ENCODE data around the gene P2RY6. TPM values are rescaled to one million over a fixed set of nuclear protein-coding genes. Genes with fewer than 3 reads are reported as not detected.

The P2RY6 gene
- total RNA-seq, 4 donors from 2014 or later = 0.46 to 0.81 TPM; not detected in 2

- no peak for DNase-seq (ENCODE audit: low spot score in 2 of 2)
- no peak overlapping the region for H3K4me3 ChIP-seq (ENCODE audit: low read depth, poor library complexity, severe bottlenecking)
- intact Hi-C loops (cut with DNase I; ENCODE audit: low total_unique reads) = no loop called here
- TF ChIP-seq CTCF (IDR thresholded peaks at IDR 0.05) = no peak
- TF ChIP-seq POLR2A (IDR thresholded peaks at IDR 0.05) = no peak
- WGBS, 2 donors = 89 to 91% methylated on average over 4 of the region's 4 CpGs
Measured at GRCh38 chr11:73241300-73241699, 30.8 kb upstream of the P2RY6 start.

GRCh38 chr11:73242251-73243092 lies 29.7 kb upstream of the P2RY6 start:
- intact Hi-C loops (cut with DNase I; ENCODE audit: low total_unique reads) = loop anchor here (2.0 kb wide), 1 partner anchor 412 kb away; no protein-coding TSS in a partner anchor
- WGBS, 2 donors = 26% methylated on average over 12 of the region's 12 CpGs
- DNase-seq (ENCODE audit: low spot score in 2 of 2) = peak; percentile 38 to 90
- TF ChIP-seq CTCF (IDR thresholded peaks at IDR 0.05) (peak in 1 of 3 donors; percentile 38), POLR2A (IDR thresholded peaks at IDR 0.05) (no peak)
- H3K4me3 ChIP-seq (ENCODE audit: low read depth, poor library complexity, severe bottlenecking) = no peak overlapping the region

GRCh38 chr11:73243093-73243485 lies 29.0 kb upstream of the P2RY6 start:
- no peak for DNase-seq (ENCODE audit: low spot score in 2 of 2)
- no peak overlapping the region for H3K4me3 ChIP-seq (ENCODE audit: low read depth, poor library complexity, severe bottlenecking)
- 66 to 71% methylated on average over 8 of the region's 8 CpGs for WGBS, 2 donors
- intact Hi-C loops (cut with DNase I; ENCODE audit: low total_unique reads) = loop anchor here (2.0 kb wide), 1 partner anchor 412 kb away; no protein-coding TSS in a partner anchor
- TF ChIP-seq CTCF (IDR thresholded peaks at IDR 0.05) (no peak), POLR2A (IDR thresholded peaks at IDR 0.05) (no peak)

GRCh38 chr11:73244589-73245240 lies 27.4 kb upstream of the P2RY6 start:
- intact Hi-C loops (cut with DNase I; ENCODE audit: low total_unique reads) = no loop called here
- 77 to 79% methylated on average over 4 of the region's 4 CpGs for WGBS, 2 donors
- TF ChIP-seq POLR2A (IDR thresholded peaks at IDR 0.05) (no peak), CTCF (IDR thresholded peaks at IDR 0.05) (no peak)
- DNase-seq (ENCODE audit: low spot score in 2 of 2) = no peak
- H3K4me3 ChIP-seq (ENCODE audit: low read depth, poor library complexity, severe bottlenecking) = no peak overlapping the region

GRCh38 chr11:73245461-73245860 lies 26.7 kb upstream of the P2RY6 start:
- no peak overlapping the region for H3K4me3 ChIP-seq (ENCODE audit: low read depth, poor library complexity, severe bottlenecking)
- DNase-seq (ENCODE audit: low spot score in 2 of 2) = no peak
- 55 to 74% methylated on average over 6 of the region's 6 CpGs for WGBS, 2 donors
- intact Hi-C loops (cut with DNase I; ENCODE audit: low total_unique reads) = no loop called here
- no peak for TF ChIP-seq POLR2A (IDR thresholded peaks at IDR 0.05)
- no peak for TF ChIP-seq CTCF (IDR thresholded peaks at IDR 0.05)

Measured in lower leg skin (tissue), 4 donors.